ENCODE data around the gene ADCY3.

The ADCY3 gene

DNA sequence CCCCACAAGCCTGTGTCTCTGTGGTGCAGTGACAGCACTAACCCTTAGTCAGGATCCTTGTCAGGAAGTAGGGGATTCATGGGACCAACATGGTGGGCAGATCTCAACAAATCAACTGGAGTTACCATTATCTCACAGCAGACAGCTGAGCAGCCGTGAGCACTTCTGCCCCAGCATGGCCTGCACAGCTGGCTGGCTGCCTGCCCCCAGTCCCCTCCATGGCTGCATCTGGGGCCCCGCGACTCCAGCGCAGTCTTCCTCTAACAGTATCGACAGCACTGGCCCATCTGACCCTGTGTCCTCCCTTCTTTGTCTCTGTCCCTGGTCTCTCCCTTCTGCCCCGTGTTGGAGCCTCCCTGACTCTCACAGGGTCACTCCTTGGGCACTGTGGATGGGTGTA, 4.7 kb upstream of the ADCY3 start:
- no peak for DNase-seq

DNA sequence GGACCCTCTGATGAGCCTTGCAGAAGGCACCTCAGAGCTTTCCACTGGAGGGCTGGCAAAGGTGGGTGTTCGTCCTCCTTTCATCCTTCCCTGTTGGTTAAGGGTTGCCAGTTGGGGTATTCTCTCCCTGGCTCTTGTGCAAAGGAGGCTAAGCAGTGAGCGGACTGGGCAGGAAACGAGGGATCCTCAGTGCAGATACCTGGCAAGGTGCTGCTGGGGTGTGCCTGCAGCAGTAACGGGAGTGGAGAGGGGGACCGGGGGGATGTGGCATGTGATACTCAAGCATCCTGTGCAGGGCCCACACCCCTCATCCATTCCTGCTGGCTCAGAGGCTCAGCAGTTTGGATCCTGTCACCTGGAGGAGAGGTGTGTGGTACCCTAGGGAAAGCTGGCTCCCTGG, 4.2 kb upstream of the ADCY3 start:
- no peak for DNase-seq

DNA sequence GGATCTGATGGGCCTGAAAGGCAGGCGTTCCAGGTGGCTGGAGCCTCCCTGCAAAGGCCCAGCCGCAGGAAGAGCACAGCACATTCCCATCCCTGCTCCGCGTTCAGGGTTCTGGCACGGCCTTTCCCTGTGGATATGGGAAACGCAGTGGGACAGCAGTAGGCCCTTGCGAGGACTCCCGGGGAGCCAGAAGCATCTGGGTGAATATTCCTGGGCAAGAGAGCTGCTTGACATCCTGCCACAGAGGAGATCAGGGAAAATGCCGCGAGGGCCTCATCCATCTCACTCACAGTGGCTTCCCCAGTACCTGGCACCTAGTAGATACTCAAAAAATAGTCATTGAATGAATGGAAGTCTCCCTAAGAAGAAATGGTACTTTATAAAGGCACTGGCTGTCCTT, 3.1 kb upstream of the ADCY3 start:
- DNase-seq, result no peak

DNA sequence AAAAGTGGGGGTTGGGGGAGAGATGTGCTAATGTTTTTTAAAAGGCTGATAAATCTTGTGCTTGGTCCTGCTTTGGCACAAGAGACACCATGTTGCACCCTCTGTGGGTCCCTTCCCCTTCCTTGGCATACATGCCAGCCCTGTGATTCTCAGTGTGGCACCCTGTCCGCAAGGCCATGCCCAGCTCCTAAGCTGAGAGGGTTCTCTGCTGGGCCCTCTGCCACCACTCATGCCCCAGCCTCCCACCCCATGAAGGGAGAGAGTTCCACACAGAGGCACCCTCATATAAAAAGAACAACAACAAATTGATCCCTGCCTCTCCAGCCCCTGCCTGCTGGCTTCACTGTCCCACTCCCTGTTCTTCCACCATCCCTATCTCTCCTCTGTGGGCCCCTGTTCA, 2.5 kb upstream of the ADCY3 start:
- DNase-seq, result no peak

DNA sequence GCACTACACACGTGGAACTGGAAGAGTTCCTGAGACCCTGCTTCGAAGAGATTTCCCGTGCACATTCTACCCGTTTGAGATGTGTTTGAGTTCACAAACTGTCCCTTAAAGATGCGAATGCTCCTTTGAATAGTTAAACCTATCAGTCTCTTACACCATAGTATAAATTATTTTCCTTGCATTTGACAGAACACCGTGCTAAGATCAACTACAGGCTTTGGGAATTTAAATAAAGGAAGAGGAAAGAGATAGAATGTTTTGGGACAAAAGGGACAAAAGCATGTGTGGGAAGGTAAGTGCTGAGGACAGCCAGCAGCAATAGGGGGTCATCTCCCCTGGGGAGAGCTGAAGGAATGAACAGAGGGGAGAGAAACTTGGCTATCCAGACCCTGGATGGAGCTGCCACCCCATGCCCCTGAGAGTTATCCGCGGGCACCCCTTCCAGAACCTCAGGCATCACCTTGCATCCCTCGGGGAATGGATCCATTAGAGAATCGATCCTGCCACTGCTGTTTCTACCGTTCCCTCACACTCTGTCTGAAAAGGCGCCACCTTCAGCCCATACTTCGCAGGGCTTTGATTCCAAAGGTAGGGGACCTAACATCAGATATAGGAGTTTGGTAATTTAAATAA, 888 bp upstream of the ADCY3 start:
- no peak for DNase-seq

DNA sequence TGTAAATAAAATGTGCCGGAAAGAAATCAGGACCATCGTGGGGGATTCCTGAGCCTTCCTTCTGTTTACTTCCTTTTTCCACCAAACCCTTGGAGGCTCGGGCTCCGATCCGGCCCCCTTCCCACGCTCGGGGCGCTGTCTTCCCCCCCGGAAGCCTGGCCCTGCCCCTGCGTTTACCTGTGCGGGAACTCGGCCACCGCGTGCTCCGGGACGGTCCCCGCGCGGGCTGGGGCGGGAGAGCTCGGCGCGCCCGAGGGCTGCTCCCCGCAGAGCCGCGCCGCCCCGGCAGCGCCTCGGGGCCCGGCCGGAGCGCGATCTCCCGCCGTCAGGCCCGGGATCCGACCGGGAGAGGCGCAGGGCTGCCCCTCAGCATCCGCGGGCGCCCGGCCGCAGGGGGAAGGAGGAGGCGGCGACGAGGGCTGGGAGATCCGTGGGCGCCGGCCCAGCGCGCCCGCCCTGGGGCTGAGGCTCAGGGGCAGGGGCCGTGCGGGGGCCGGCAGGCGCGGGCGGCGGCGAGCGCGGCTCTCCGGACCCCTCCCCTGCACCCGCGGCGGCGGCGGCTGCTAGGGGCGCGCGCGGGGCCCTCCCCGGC, 435 bp downstream of the ADCY3 start:
- no peak for DNase-seq

DNA sequence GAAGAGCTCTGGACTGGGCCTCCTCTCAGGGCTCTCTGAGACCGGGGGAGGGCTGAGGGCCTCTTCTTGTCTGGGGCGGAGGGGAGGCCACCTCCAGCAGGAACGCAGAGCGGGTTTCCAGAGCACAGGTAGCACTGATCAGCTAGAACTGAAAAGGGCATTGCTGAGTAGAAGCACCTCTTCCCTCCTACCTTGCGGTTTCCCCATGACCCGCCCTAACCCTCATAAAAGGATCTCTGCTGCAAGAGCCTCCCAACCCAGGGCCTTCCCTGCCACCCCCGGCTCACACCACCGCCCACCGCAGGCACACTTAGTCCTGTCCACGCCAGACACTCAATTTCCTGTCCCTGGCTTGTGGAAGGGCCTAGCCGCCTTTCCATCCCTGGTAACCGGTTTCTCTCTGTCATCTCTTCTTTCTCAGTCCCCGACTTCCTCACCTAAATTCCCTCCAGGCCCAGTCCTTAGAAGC, 966 bp downstream of the ADCY3 start:
- DNase-seq, result no peak

DNA sequence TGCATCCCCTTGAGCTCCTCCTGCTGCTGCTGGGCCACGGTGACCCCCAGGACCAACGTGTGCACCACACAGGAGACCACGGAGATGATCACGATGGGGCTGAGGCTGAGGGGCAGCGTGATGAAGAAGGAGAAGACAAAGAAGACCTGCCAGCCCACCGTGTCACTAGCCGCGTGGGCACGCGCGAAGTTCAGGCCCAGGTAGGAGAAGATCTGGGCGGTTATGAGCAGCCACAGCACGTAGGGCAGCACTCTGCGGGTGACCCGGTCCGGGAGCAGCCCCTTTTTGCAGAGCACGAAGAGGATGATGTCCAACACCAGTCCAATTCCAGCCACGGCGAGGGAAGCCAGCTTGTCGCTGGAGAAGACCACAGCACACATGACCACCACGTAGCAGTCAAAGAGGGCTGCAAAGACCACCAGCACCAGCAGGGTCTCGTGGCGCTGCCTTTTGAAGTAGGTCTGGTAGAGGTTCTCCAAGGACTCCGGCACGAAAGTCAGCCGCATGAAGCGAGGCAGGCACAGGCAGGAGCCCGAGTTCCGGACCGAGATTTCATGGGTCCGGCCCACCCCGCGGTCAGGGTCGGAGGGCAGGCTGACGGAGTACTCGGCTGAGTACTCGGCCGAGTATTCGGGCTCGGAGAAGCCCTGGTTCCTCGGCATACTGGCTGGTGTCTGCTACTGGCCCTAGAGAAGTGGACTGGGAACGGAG, 1.6 kb downstream of the ADCY3 start:
- no peak for DNase-seq

DNA sequence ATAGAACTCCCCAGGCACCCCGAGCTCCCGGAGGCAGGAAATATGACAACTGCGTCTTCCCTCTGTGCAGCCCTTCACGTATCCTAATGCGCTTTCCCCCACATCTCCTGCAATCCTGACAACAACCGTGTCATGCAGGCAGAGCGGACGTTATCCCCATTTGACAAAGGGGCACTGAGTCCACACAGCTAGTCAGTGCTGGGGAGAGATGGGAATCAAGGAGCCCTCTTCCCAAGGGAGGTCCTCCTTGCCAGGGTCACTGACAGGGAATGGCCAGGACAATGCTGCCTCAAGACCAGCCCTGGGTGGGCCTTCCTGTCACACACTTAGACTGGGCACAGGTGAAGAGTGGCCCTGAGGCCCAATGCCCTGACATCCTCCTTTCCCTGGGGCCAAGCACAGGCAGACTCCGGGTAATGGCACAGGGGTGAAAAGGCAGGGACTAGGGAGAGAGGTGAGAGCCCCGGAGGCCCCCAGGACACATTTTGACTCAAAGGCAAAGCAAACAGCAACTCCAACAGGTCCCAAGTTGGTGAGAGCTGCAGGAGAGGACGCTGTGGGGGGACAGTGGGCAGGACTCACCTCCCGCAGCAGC, 2.2 kb downstream of the ADCY3 start:
- DNase-seq, result no peak

DNA sequence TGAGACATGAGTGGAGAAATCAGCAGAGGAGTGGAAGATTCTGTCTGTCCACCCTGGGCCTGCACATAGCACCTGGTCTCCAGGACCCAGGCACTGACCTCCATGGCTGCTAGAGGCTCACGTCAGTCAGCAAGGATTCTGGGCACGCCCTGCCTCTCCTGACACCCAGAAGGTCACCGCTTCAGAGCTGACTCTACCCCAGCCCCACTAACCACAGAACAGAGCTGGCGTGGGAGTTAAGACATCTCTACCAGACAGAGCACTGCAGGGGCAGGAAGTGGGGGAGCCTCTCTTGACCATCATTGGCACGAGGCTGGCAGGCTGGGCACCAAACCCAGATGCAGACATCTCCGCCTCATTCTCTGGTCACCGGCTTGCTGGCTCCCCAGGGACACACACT, 3.0 kb downstream of the ADCY3 start:
- no peak for DNase-seq

DNA sequence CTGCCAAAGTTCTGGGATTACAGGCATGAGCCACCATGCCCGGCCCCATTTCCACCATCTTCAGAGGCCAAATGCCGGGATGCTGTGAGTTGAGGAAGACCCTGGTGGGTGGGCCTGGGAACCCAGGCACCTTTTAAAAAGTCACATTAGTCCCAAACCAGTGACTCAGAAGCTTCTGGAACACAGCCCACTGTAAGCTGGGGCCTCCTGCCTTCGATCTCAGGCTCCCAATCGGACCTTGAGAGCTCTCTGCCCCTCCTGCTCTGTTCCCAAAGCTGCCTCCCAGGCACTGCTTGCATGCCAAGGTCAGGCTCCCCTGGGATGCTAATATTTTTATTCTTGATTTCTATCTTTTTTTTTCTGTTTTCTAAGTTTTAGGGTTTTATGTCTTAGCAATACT, 4.2 kb downstream of the ADCY3 start:
- no peak for DNase-seq

DNA sequence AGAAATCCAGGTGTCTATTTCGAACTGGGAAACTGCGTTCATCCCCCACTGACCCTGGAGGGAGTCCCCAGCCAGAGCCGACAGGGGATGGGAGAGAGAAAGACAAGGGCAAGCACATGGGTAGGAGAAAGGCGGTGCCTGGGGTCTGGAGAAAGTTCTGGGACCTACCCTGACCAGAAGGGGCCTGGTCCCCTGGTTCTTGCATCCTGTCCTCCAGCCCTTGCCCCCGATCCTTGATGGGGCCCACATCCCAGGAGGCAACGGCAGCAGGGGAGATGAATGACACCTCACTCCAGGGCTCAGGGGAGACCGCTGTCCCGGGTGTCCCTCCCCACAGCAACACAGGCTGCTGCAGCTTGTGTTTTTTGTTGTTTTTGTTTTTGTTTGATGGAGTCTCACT, 4.9 kb downstream of the ADCY3 start:
- DNase-seq, result no peak

DNA sequence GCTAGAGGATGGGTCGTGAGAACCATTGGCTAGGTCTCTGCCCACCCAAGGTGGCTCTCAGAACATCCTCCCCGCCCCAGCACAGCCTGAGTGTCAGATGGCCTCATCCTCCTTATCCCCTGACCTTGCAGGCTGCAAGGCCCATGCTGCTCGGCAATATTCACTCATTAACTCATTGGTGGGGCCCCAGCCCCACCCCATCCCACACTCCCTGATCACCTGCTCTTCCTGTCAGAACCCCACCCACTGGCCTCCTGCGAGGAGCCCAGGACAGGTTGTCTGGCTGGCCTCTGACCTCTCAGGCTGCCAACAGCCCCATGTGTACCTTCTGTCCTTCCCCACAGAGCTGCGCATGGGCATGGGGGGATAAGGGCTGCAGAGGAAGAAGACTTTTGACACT, 5.3 kb downstream of the ADCY3 start:
- DNase-seq, result no peak

DNA sequence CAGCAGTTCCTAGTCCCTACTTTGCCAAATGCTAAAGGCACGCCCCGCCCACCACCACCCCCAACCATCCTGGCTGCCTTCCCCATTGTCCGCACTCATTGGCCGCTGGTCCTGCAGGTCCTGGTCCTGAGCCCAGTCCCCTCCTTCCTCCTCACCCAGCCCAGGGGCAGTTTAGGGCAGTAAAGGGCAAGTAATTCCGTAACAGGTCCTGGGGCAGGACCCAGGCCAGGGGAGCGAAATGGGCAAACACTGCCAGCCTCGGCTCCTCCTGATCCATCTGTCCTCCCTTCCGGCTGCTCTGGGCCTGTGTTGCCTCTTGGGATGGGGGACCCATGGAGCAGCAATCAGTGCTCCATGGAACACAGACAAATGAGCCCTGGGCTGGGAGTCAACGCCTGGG, 6.1 kb downstream of the ADCY3 start:
- DNase-seq, result no peak

DNA sequence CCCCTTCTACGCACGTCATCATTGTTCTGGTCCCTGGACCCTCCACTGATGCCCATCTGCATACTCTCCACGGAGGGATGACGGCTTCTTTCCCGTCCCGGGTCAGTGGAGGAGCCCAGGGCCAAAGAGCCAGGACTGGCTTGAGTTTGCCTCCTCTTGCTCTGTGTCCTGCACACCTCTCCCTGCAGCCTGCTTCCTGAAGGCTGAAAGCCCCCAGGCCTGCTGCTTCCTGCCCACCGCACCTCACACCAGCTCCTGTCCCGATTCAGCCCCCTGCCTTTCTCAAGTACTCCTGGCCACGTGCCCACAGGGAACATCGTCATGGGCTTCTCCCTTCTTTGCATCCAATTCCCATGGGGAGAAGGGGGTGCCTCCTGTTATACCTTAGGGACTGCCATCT, 7.1 kb downstream of the ADCY3 start:
- no peak for DNase-seq

DNA sequence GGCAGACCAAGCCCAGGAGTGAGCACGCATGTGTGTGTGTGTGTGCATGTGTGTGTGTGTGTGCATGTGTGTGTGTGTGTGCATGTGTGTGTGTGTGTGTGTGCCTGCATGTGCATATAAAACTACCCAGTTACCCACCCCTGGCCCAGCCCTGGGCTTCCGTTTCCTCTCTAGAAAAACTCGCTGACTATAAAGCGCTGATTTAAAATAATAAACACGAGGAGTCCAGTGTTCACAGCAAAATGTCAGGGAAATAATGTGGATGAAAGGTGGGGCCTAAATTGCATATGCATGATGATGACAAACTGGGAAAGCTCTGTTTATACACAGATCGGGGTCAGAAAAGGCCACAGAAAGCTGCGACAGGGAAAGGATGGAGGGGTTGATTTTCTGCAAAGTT, 7.5 kb downstream of the ADCY3 start:
- DNase-seq, result no peak

DNA sequence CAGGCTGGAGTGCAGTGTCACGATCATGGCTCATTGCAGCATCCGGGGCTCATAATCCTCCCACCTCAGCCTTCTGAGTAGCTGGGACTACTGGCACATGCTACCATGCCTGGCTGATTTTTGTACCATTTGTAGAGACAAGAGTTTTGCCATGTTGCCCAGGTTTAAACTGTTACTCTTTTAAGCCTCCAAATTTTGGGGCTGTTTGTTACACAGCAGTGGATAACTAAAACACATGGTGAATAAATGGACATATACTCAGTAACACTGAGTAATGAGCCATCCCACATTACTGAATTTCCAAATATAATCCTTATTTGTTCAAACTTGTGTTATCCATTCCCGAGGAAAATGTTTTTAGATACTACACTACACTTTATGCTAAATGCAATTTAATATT, 9.8 kb downstream of the ADCY3 start:
- DNase-seq, result no peak

DNA sequence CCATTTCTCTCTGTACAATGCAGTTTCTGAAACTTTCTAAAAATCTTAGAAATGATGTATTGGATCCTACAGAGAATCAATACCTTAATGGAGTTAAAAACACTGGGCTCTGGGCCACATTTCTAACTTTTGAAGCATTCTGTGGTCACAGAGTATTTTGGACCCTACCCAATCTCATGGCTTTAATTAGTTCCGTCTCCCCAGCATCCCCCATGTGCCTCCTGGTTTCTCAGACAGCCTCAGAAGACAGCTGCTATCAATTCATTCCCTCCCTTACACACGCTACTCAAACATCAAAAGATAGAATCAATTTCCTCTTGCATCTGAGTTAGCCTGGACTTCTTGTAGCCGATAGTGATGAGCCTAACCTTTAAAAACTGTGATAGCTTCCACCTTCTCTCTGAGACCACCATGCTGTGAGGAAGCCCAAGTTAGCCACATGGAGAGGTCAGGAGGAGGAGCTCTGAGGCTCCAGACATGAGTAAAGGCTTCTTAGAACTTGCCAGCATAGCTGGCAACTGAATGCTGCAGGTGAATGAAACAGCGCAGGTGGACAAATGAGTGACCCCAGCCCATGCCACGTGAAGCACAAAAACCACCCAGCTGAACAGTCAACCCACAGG, 10.4 kb downstream of the ADCY3 start:
- no peak for DNase-seq

DNA sequence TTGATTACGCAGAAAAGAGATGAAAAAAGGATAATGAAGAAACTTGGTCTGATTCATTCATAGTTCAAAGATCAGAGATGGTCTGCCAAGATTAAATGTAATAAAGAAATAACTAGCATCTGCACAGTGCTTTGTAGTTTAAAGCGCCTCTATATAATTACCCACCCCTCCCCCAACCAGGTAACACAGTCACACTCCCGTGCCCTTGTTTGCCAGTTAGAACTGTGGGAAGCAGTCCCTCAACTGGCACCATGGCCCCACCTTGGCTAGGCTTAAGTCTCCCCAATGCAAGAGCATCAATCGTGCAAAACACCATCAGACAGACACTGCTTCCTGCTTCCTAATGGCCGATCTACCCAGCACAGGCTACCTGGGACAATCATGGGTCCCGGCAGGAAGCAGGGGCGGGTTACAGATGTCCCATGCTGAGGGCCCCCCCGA, 11.6 kb downstream of the ADCY3 start:
- DNase-seq, result no peak

DNA sequence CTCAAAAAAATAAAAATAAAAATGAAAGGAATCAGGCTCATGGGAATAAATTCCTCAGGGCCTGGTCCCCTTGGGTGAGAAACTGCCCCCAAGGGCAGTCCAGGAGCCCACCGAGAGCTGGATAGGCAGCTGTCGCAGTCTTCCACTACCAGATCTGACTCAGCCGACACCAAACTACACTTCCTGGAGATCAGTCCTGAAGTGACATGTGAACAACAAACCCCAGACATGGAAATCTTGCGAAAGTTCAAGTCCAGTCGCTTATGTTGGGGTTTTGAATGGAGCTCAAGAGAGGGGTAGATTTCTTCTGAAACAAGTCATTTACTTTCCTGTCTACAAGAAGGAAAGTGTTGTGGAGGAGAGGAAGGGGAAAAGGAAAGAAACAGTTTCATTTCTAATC, 12.9 kb downstream of the ADCY3 start:
- no peak for DNase-seq

DNA sequence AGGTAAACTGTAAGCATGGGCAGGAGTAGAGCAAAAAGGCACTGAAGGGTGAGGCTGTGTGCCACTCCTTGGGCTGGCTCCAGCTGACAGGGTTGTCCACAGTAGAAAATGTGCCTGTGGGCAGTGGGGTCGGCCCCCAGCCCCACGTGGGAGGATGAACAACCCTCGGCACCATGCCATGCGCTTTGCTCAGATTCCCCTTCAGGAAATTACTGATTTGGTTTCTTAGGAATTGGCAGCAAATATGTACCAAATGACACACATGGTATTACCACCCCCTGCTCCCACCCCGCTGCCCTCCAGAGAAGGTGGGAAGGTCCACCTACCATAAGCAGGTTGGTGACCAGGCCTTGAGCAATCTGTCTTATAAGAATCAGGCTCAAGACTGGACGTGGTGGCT, 13.6 kb downstream of the ADCY3 start:
- no peak for DNase-seq

DNA sequence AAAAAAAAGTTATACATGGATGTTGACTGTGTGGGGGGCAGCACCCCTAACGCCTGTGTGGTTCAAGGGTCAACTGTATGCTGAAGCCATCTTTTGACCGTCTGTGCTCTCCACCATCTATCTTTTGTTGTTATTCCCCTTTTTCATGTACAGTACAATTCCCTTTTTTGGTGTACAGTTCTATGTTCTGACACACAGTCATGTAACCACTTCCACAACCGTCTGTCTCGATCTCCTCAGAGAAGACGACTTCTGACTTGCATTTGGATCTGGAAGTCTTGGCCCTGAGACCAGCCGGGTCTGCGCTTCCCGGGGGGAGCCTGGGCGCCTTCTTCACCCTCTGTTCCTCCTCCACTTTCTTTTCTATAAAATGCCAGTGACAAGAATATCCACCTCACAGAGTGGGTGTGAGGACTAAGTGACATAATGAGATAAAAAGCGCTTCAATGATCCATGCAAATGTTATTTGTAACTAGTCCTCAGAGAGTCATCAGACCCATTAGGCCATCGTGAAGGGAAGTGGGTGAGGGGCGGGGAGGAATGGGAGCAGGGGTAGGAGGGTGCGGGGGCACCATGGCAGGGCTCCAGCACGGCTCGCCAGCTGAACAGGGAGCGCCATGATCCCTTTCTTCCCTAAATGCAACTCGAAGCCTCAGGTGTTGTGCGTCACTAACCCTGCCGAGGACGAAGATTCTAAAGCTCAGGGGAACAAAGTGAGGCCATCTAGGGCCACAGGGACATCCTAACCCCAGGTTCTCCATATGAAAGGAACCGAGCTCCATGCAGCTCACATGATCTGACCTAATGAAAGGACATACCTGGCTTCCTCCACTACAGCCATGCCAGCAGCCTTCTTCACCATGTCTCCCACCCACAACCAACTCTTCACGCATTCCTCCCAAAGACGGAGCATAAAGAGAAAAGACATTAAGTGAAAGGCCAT, 16.6 kb downstream of the ADCY3 start:
- no peak for DNase-seq

Measured in KG1 (cell line).